Measurements from ENCODE around the gene HIP1. TPM values are rescaled to one million over a fixed set of nuclear protein-coding genes. Genes with fewer than 3 reads are reported as not detected.
"Not testable (repeated sequence)": the region's sequence is repeated elsewhere in the genome, so short reads cannot be mapped to it uniquely, and the experiment has no call there.

The HIP1 gene
- total RNA-seq, 2 donors from 2014 or later = 9.8 to 40.8 TPM

GRCh38 chr7:75559355-75559975 is 179.3 kb downstream of the HIP1 start:
- TF ChIP-seq POLR2AphosphoS5 (IDR thresholded peaks at IDR 0.05) (no peak), POLR2A (IDR thresholded peaks at IDR 0.05) (no peak), CTCF (IDR thresholded peaks at IDR 0.05) (no peak)
- Histone ChIP-seq H3K27me3 (replicated peaks; ENCODE audit: insufficient read depth) (no peaks in the 10 kb centered on the region), H3K36me3 (peaks cover 0 to 6% of the 10 kb centered on the region in 2 donors), H3K4me1 (replicated peaks) (no peaks in the 10 kb centered on the region), H3K4me3 (no peak overlapping the region), H3K27ac (no peak overlapping the region), H3K9me3 (no peaks in the 10 kb centered on the region)
- 91% methylated on average over 21 of the region's 27 CpGs for WGBS
- no peak for DNase-seq (ENCODE audit: low spot score)
- intact Hi-C loops (cut with DNase I) = no loop called here

- intact Hi-C loops (cut with DNase I); H3K9me3 ChIP-seq; H3K36me3 ChIP-seq; H3K27me3 ChIP-seq (replicated peaks; ENCODE audit: insufficient read depth); H3K4me1 ChIP-seq (replicated peaks); H3K27ac ChIP-seq; DNase-seq (ENCODE audit: low spot score); H3K4me3 ChIP-seq: not testable (repeated sequence)
- 86% methylated on average over 6 of the region's 6 CpGs for WGBS
Measured at GRCh38 chr7:75556835-75557234, 181.9 kb downstream of the HIP1 start.

GRCh38 chr7:75555736-75556135 is 183.0 kb downstream of the HIP1 start:
- DNase-seq (ENCODE audit: low spot score) = no peak

GRCh38 chr7:75546237-75547015 is 192.3 kb downstream of the HIP1 start:
- no peak for TF ChIP-seq CTCF (IDR thresholded peaks at IDR 0.05)
- no peak for TF ChIP-seq POLR2A (IDR thresholded peaks at IDR 0.05)
- no peak for TF ChIP-seq POLR2AphosphoS5 (IDR thresholded peaks at IDR 0.05)
- intact Hi-C loops (cut with DNase I) = no loop called here
- Histone ChIP-seq H3K27ac (no peak overlapping the region), H3K36me3 (peaks cover 0 to 5% of the 10 kb centered on the region in 2 donors), H3K9me3 (no peaks in the 10 kb centered on the region), H3K27me3 (replicated peaks; ENCODE audit: insufficient read depth) (no peaks in the 10 kb centered on the region), H3K4me1 (replicated peaks) (no peaks in the 10 kb centered on the region), H3K4me3 (no peak overlapping the region)
- no peak for DNase-seq (ENCODE audit: low spot score)
- 70% methylated on average over 15 of the region's 15 CpGs for WGBS

More at GRCh38 chr7:75555736-75556135, 183.0 kb downstream of the HIP1 start:
- Histone ChIP-seq H3K27me3 (replicated peaks; ENCODE audit: insufficient read depth) (no peaks in the 10 kb centered on the region), H3K4me1 (replicated peaks) (no peaks in the 10 kb centered on the region), H3K4me3 (no peak overlapping the region), H3K27ac (no peak overlapping the region), H3K36me3 (peaks cover 0 to 6% of the 10 kb centered on the region in 2 donors), H3K9me3 (no peaks in the 10 kb centered on the region)
- TF ChIP-seq POLR2A (IDR thresholded peaks at IDR 0.05) = no peak
- TF ChIP-seq CTCF (IDR thresholded peaks at IDR 0.05) = no peak
- TF ChIP-seq POLR2AphosphoS5 (IDR thresholded peaks at IDR 0.05) = no peak
- 95% methylated on average over 13 of the region's 13 CpGs for WGBS
- intact Hi-C loops (cut with DNase I) = no loop called here

GRCh38 chr7:75537731-75538130 is 201.0 kb downstream of the HIP1 start:
- Histone ChIP-seq H3K36me3 (no peaks in the 10 kb centered on the region), H3K4me3 (no peak overlapping the region), H3K27me3 (replicated peaks; ENCODE audit: insufficient read depth) (no peaks in the 10 kb centered on the region), H3K4me1 (replicated peaks) (no peaks in the 10 kb centered on the region), H3K9me3 (no peaks in the 10 kb centered on the region), H3K27ac (no peak overlapping the region)
- TF ChIP-seq CTCF (IDR thresholded peaks at IDR 0.05) = no peak
- no peak for TF ChIP-seq POLR2AphosphoS5 (IDR thresholded peaks at IDR 0.05)
- no peak for TF ChIP-seq POLR2A (IDR thresholded peaks at IDR 0.05)
- 91% methylated on average over 5 of the region's 5 CpGs for WGBS
- intact Hi-C loops (cut with DNase I) = no loop called here
- DNase-seq (ENCODE audit: low spot score) = no peak

Measured in prostate gland (tissue), 2 donors.